Parathyroid adenoma (tissue), 2 donors: Measurements from ENCODE around the gene HECTD3.
"Not testable (repeated sequence)": the region's sequence is repeated elsewhere in the genome, so short reads cannot be mapped to it uniquely, and the experiment has no call there.

Experiments used
- H2AFZ ChIP-seq: fragments of 300-600 bp; sonication (generic); one replicate; pipeline ENCODE4 v1.7.0; 2017; ENCODE audit warnings: antibody characterized with exemption, mild to moderate bottlenecking
- H3K27ac ChIP-seq: fragments of 300-600 bp; sonication (generic); one replicate; pipeline ENCODE4 v1.7.0; 2017
- H3K27me3 ChIP-seq: fragments of 300-600 bp; sonication (generic); one replicate; pipeline ENCODE4 v1.7.0; 2017; ENCODE audit warnings: low read length; ENCODE audit not compliant: control insufficient read depth, insufficient read depth
- H3K36me3 ChIP-seq: fragments of 300-600 bp; sonication (generic); one replicate; pipeline ENCODE4 v1.7.0; 2017; ENCODE audit warnings: low read length; ENCODE audit not compliant: control insufficient read depth, insufficient read depth
- H3K4me1 ChIP-seq: fragments of 300-600 bp; sonication (generic); one replicate; pipeline ENCODE4 v1.7.0; 2017; ENCODE audit warnings: control low read depth
- H3K4me2 ChIP-seq: fragments of 300-600 bp; sonication (generic); one replicate; pipeline ENCODE4 v1.7.0; 2017; ENCODE audit warnings: low read length
- H3K4me3 ChIP-seq: fragments of 300-600 bp; sonication (generic); one replicate; pipeline ENCODE4 v1.7.0; 2017; ENCODE audit warnings: low read depth, low read length
- H3K79me2 ChIP-seq: fragments of 300-600 bp; sonication (generic); one replicate; pipeline ENCODE4 v1.7.0; 2017; ENCODE audit warnings: control low read depth
- H3K9ac ChIP-seq: fragments of 300-600 bp; sonication (generic); one replicate; pipeline ENCODE4 v1.7.0; 2017; ENCODE audit warnings: mild to moderate bottlenecking
- H3K9me3 ChIP-seq: fragments of 300-600 bp; sonication (generic); one replicate; pipeline ENCODE4 v1.7.0; 2017; ENCODE audit warnings: low read length; ENCODE audit not compliant: control insufficient read depth
- CTCF ChIP-seq: fragments of 300-600 bp; sonication (generic); IDR thresholded peaks from one replicate; pipeline ENCODE4 v1.7.0; 2017; ENCODE audit warnings: antibody characterized with exemption, mild to moderate bottlenecking
- donor health status: primary hyperparathyroidism.

Gene HECTD3

GRCh38 chr1:44994309-44994898 is 16.7 kb downstream of the HECTD3 start:
- no peak overlapping the region for H3K27ac ChIP-seq
- no peaks in the 10 kb centered on the region for H3K9me3 ChIP-seq
- no peaks in the 10 kb centered on the region for H3K4me1 ChIP-seq
- no peaks in the 10 kb centered on the region for H3K27me3 ChIP-seq
- no peaks in the 10 kb centered on the region for H3K36me3 ChIP-seq
- H3K4me3 ChIP-seq = no peak overlapping the region
- H3K9ac ChIP-seq = no peak overlapping the region
- no peak overlapping the region for H3K4me2 ChIP-seq
- H3K79me2 ChIP-seq = no peaks in the 10 kb centered on the region
- TF ChIP-seq CTCF = no peak
- H2AFZ ChIP-seq = no peak overlapping the region

- no peak overlapping the region for H3K9ac ChIP-seq
- H3K9me3 ChIP-seq = no peaks in the 10 kb centered on the region
- H3K4me2 ChIP-seq = no peak overlapping the region
- H3K79me2 ChIP-seq = no peaks in the 10 kb centered on the region
- TF ChIP-seq CTCF = no peak
- no peaks in the 10 kb centered on the region for H3K27me3 ChIP-seq
- H3K36me3 ChIP-seq = no peaks in the 10 kb centered on the region
- H3K27ac ChIP-seq = no peak overlapping the region
- H3K4me3 ChIP-seq = no peak overlapping the region
- H3K4me1 ChIP-seq = peaks cover 3% of the 10 kb centered on the region
- H2AFZ ChIP-seq = no peak overlapping the region
Observed at GRCh38 chr1:44988531-44989156, 22.5 kb downstream of the HECTD3 start.

GRCh38 chr1:44985747-44986359 is 25.3 kb downstream of the HECTD3 start:
- H3K4me1 ChIP-seq = peaks cover 3% of the 10 kb centered on the region
- peak overlapping the region; percentile 90 for H3K4me3 ChIP-seq
- no peaks in the 10 kb centered on the region for H3K79me2 ChIP-seq
- TF ChIP-seq CTCF = no peak
- H3K27ac ChIP-seq = no peak overlapping the region
- H2AFZ ChIP-seq = peak overlapping the region; percentile 85
- H3K36me3 ChIP-seq = no peaks in the 10 kb centered on the region
- H3K9ac ChIP-seq = no peak overlapping the region
- H3K27me3 ChIP-seq = no peaks in the 10 kb centered on the region
- peak overlapping the region; percentile 74 for H3K4me2 ChIP-seq
- H3K9me3 ChIP-seq = no peaks in the 10 kb centered on the region

GRCh38 chr1:44977372-44977771 is 33.8 kb downstream of the HECTD3 start:
- not testable (repeated sequence) for H3K9me3 ChIP-seq, H3K4me2 ChIP-seq, H3K36me3 ChIP-seq, H3K9ac ChIP-seq, H3K4me1 ChIP-seq, H3K27ac ChIP-seq, H3K79me2 ChIP-seq, H3K4me3 ChIP-seq, H3K27me3 ChIP-seq, H2AFZ ChIP-seq

GRCh38 chr1:44976252-44976651 is 34.9 kb downstream of the HECTD3 start:
- H3K27ac ChIP-seq = no peak overlapping the region
- H3K27me3 ChIP-seq = no peaks in the 10 kb centered on the region
- H3K9me3 ChIP-seq = no peaks in the 10 kb centered on the region
- no peaks in the 10 kb centered on the region for H3K36me3 ChIP-seq
- no peak for TF ChIP-seq CTCF
- no peak overlapping the region for H3K4me3 ChIP-seq
- no peak overlapping the region for H3K9ac ChIP-seq
- no peaks in the 10 kb centered on the region for H3K4me1 ChIP-seq
- no peak overlapping the region for H2AFZ ChIP-seq
- H3K79me2 ChIP-seq = no peaks in the 10 kb centered on the region
- H3K4me2 ChIP-seq = no peak overlapping the region
